NCI-H524 (cell line): ENCODE data around the gene SETBP1.

Source experiments
- DNase-seq, 2 experiments: peaks; one replicate each; lab custom pipeline; 2025; lab: John Stamatoyannopoulos, UW

Gene SETBP1

GRCh38 chr18:44731530-44732237 is 51.0 kb downstream of the SETBP1 start:
- no peak for DNase-seq

DNA sequence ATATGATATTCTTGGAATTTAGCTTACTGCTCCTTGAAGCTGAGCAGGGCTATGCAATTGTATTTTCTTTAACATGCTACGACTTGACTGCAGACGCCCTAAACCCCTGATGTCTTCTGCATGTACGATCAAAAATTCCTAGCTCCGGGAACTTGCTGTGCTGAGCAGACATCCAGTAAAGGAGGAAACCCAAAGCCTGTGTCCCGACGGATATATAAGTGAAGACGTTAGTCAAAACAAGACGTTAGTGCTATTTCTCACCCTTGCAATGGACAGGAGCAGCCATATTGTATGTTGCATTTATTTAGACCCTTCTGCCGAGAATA is 51.5 kb downstream of the SETBP1 start:
- DNase-seq = no peak

- peak in 1 of 2 experiments; percentile 16 for DNase-seq
These were observed 51.9 kb downstream of the SETBP1 start for GRCh38 chr18:44732599-44732998.

GRCh38 chr18:44733069-44733753 is 52.5 kb downstream of the SETBP1 start:
- DNase-seq = no peak

DNA sequence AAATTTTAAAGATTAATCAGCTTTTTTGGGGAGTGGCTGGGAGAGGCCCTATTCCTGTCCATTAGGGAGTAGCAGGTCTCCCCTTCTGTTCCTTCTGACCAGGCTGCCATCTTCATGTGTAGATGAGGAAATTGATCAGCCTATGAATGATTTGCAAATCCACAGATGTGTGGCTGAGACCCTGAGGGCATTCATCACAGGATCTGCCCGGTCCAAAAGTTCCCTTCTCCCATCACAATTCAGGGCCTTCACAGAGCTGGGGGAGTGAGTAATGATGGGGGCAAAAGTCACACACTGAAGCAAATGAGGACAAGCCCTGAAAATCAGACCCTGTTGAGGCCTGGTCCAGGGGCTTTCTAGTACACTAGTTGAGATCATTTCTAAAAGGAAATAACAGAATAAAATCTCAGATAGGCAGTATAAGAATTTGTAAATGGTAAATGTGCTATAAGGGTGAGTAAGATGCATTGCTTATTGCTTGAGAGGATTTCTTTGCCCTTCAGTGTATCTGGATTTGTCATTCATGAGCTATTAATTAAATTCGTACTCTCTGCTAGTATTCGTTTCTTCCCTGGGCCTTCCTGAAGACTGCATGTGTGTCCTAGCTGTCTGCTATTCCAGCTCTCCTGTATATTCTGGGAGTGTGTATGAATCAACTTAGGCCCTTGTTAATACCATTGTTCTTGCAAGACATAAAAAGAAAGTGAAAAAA is 53.2 kb downstream of the SETBP1 start:
- DNase-seq = no peak

GRCh38 chr18:44735096-44735495 is 54.4 kb downstream of the SETBP1 start:
- DNase-seq = no peak

DNA sequence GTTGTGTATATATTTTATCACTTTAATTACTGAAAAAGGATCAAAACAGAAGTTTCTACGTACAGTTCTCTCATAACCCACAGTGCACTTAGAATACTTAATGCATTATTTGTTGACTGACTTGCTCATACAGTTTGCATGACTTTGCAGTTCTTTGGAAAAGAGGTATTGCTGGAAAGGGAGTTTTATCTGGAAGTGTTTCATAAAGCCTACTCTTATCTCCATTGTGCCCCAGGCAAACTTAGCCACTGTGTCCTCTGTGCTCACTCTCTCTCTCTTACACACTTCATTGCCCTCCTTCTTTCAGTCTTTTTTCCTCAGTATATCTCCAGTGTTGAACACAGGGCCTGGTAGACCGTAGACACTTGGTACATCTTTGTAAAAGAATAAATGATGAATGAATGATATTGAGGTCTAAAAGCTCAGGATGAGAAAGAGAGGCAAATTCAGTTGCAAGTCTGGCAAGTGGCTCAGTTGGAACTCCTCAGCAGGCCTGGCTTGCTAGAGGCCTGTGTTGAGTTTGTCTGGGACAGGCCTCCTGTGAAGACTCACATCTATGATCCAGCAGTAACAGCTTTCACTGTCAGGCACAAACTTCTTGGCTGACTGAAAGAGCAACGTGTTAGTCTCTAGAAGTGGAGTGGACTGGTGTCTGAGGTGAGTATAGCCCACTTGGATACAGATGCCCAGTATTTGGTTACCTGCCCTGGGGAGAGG is 56.1 kb downstream of the SETBP1 start:
- DNase-seq = no peak

GRCh38 chr18:44737623-44738022 is 56.9 kb downstream of the SETBP1 start:
- no peak for DNase-seq

- no peak for DNase-seq
These were observed 59.3 kb downstream of the SETBP1 start for GRCh38 chr18:44740000-44740399.

DNA sequence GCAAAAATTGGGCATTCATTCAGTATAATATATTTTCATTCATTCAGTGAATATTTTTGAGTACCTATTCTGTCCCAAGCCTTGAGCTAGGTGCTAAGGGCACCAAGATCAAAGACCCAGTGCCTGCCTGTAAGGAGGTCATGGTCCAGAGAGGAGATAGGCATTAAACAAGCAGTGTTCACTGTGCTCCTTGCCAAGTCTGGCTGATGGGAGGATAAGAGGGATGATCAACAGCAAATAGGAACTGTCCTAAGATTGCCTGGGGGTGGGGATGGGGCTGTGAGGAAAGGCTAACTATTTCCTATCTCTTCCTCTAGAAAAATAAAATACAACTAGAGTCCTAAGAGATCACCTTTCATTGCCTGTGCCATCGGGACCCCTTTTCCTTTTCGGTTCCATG is 60.4 kb downstream of the SETBP1 start:
- DNase-seq = peak in 1 of 2 experiments; percentile 39

DNA sequence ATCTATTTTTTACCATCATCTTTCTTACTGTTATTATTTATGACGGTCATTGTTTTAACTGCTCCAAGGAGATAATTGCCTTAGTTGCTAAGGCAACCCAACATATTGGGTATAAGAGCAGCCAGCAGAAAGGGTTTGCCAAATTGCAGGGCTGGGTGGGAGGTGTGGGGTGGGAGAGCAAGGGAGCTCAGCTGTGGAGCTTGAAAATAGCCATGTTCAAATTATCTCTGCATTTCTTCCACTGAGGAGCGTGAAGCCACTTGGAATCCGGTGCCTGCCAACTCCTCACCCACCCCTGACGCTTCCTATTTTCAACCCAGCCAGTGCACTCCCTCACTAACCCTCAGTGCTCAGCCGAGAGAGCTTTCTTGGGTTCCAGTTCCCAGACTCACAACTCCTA is 60.8 kb downstream of the SETBP1 start:
- peak in 1 of 2 experiments; percentile 39 for DNase-seq

DNA sequence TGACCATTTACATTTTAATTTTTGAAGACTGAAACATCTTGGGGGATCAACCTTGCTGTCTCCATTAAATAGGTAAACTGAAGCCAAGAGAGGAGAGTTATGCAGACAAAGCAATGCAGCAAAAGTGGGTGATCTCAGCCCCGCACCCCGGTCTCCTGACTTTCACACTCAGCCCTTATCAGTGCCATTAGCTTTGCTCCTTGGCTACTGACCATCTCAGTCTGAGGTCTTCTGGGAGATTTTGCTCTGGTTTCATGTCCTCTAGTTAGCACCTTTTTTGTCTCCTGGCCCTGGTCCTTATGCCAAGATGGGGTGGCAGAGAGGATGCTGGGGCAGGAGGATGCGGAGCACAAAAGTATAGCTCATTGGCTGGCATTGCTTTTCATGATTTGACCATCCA is 61.4 kb downstream of the SETBP1 start:
- no peak for DNase-seq

DNA sequence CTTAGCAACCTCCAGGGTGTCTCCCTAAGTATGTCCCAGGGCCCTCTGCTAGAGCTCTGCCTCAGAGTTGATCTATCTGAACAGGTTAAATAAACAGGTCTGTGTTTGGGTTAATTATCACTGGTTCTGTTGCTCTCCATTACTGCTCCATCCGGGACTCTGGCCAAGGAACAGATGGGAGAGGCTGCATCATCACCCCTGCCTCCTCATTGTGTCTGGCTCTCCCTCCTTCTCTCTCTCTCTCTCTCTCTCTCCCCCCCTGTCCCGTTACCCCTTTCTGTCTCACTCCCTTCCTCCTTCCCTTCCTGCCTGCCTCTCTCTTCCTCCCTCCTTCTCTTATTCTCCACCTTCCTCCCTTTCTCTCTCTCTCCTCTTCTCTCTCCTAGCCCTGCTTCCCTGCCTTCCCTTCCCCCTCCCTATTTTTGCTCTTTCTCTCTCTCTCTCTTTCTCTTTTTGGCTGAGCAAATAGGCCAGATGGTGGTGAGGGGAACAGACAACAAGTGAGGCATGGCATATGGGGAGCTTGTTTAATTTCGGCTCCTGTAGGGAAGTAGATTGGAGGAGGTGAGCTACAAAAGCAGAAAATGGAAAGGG is 62.1 kb downstream of the SETBP1 start:
- peak; percentile 95 to 97 for DNase-seq

- DNase-seq = peak in 1 of 2 experiments; percentile 49
These were observed 62.9 kb downstream of the SETBP1 start for GRCh38 chr18:44743631-44744030.

GRCh38 chr18:44744161-44745121 is 63.8 kb downstream of the SETBP1 start:
- peak; percentile 72 to 91 for DNase-seq

GRCh38 chr18:44747157-44747556 is 66.5 kb downstream of the SETBP1 start:
- DNase-seq = no peak

- DNase-seq = no peak
These were observed 67.9 kb downstream of the SETBP1 start for GRCh38 chr18:44748582-44748981.

DNA sequence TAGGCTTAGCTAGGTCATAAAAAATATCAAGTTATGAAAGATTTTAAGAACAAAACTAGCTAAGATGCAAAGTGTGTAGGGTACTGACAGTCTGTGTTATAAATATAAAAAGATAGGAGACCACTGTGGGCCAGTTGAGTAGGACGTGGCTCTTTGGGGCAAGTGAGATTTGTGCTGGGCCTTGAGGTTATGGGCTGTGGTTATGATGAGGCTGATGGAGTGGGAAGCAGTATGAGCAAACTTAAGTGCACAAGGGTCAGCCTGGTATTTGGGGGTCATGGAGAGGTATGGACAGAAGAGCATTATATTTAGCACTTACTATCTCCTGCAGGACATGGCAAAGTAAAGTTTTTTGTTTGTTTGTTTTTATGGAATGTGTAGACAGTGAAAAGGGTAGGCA is 70.1 kb downstream of the SETBP1 start:
- no peak for DNase-seq

DNA sequence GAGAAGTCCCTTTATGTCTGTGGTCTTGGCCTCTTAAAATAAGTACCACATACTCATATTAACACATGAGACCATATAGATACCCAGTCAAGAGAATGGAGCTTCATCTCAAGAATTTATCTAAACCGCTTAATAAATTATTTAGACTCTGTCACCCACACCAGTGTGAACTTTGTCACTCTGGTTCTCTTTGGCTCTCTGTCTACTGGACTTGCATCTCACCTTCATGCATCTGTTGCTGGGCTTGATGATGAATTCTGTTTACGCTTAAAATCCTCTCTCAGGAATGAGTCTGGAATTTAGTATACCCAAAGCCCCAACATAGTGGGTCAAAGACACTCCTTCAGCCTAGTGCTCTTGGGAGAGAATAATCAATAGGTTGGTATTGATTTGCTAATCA is 73.9 kb downstream of the SETBP1 start:
- no peak for DNase-seq

- no peak for DNase-seq
These were observed 78.4 kb downstream of the SETBP1 start for GRCh38 chr18:44758861-44759631.
